ENCODE measurements around the gene NCAN.

Gene NCAN

GRCh38 chr19:19257836-19258588 is 46.3 kb downstream of the NCAN start:
- no peak overlapping the region for H3K4me3 Mint-ChIP-seq
- no peak overlapping the region for H3K27ac Mint-ChIP-seq

DNA sequence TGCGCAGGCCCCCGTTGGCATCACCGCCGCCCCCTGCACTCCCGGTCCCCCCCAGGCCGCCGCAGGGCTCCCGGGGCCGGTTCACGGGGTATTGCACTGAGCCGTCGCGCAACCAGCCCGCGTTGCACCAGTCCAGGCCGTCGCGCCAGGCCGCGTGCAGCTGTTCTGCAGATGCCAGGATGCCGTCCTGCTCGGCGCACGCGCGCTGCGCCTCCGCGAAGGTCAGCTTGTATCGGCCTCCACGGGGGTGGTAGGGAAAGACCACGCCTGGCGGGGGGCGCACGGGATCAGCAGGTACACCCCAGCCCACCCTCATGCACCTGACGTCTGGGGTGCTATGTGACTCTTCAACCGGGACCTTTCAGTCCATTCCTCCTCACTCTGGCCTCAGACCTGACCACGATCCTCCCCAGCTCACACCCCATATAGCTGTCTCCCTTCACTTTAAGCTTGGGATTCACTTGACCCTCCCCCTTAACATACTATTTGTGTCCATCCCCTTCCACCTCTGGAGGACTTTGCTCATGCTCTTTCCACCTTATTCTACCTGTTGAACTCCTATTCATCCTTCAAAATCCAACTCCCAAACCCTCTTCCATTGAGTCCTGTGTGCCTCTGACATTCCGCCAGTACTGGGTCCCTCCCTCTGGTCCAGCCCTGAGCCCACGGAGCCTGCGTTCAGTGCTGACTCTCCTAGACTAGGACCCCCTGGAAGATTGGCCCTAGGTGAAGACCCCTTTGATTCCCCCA is 47.0 kb downstream of the NCAN start:
- H3K4me1 Mint-ChIP-seq (ENCODE audit: low read depth) = peaks cover 12% of the 10 kb centered on the region
- no peaks in the 10 kb centered on the region for H3K9me3 Mint-ChIP-seq
- H3K4me3 Mint-ChIP-seq = no peak overlapping the region
- H3K27ac Mint-ChIP-seq = no peak overlapping the region
- H3K36me3 Mint-ChIP-seq (ENCODE audit: low read depth) = no peaks in the 10 kb centered on the region
- H3K27me3 Mint-ChIP-seq = peaks cover 54% of the 10 kb centered on the region

More at GRCh38 chr19:19257836-19258588, 46.3 kb downstream of the NCAN start:
- Mint-ChIP-seq H3K36me3 (ENCODE audit: low read depth) (no peaks in the 10 kb centered on the region), H3K27me3 (peaks cover 51% of the 10 kb centered on the region), H3K9me3 (no peaks in the 10 kb centered on the region), H3K4me1 (ENCODE audit: low read depth) (peaks cover 12% of the 10 kb centered on the region)

GRCh38 chr19:19259741-19260140 is 48.0 kb downstream of the NCAN start:
- no peaks in the 10 kb centered on the region for H3K36me3 Mint-ChIP-seq (ENCODE audit: low read depth)
- H3K4me1 Mint-ChIP-seq (ENCODE audit: low read depth) = peaks cover 12% of the 10 kb centered on the region
- H3K27ac Mint-ChIP-seq = no peak overlapping the region
- H3K9me3 Mint-ChIP-seq = no peaks in the 10 kb centered on the region
- H3K4me3 Mint-ChIP-seq = no peak overlapping the region
- H3K27me3 Mint-ChIP-seq = peaks cover 52% of the 10 kb centered on the region

DNA sequence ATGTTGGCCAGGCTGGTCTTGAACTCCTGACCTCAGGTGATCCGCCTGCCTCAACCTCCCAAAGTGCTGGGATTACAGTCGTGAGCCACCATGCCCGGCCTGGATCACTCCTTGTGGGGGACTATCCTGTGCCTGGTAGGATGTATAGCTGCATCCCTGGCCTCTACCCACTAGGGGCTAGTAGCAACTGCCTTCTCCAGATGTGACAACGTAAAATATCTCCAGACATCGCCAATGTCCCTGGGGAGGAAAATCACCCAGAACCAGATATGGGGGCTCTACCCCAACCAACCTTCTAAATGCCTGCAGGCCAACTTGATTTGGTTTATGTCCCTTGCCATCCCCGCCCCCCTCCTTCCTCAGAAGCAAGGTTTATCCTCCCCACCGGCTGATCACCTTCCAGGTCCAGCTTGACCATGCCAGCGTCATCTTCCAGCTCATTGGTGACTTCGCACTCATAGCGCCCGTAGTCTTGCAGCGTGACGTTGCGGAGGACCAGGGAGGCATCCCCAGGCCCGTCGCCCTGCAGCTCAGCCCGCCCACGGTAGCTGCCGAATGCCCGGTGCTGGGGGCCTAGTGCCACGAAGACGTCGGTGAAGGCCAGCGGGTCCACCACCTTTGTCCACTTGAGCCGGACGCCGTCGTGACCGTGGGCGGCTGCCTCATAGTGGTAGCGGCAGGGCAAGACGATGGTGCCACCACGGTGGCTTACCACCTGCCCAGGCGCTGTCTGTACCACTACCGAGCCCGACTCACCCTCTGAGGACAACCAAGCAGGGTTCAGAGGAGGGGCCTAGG is 48.9 kb downstream of the NCAN start:
- Mint-ChIP-seq H3K4me3 (no peak overlapping the region), H3K4me1 (ENCODE audit: low read depth) (peaks cover 12% of the 10 kb centered on the region), H3K9me3 (no peaks in the 10 kb centered on the region), H3K36me3 (ENCODE audit: low read depth) (no peaks in the 10 kb centered on the region), H3K27ac (no peak overlapping the region), H3K27me3 (peaks cover 47% of the 10 kb centered on the region)

DNA sequence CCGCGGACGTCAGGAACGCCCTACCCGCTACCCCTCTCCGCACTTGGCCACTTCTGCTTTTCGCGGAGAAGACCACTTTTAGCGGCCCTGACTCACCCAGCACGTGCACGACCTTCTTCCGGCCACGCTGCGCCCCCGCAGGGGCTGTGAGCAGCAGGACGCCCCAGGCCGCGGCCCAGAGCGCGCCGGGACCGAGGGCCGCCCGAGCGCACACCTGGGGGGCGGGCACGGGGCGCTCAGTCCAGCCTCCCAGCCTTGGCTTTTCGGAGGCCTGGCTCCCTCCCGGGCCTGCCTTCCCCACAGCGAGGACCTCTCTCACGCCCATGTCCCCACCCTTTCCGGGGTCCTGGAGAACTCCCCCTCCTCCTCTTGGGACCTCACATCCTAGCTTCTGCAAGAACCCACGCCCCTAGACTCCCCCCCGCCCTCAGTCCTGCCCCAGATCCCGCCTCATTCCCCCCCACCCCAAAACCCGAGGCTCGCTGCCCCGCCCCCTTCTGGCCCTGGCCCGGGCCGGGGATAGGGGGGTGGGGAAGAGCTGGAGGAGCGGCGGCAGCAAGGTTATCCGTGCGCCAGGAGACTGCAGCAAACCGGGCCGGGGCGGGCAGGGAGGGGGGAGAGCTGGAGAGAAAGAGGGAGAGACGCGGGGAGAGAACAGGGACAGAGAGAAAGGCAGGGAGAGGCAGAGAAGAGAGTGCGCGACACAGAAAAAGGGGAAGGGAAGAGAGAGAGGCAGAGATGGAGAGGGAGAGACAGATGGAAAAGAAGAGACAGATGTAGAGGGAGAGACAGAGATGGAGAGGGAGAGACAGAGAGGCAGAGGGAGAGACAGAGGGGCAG is 49.8 kb downstream of the NCAN start:
- H3K27ac Mint-ChIP-seq = no peak overlapping the region
- peaks cover 12% of the 10 kb centered on the region for H3K4me1 Mint-ChIP-seq (ENCODE audit: low read depth)
- H3K4me3 Mint-ChIP-seq = no peak overlapping the region
- H3K27me3 Mint-ChIP-seq = peaks cover 41% of the 10 kb centered on the region
- H3K36me3 Mint-ChIP-seq (ENCODE audit: low read depth) = no peaks in the 10 kb centered on the region
- no peaks in the 10 kb centered on the region for H3K9me3 Mint-ChIP-seq

DNA sequence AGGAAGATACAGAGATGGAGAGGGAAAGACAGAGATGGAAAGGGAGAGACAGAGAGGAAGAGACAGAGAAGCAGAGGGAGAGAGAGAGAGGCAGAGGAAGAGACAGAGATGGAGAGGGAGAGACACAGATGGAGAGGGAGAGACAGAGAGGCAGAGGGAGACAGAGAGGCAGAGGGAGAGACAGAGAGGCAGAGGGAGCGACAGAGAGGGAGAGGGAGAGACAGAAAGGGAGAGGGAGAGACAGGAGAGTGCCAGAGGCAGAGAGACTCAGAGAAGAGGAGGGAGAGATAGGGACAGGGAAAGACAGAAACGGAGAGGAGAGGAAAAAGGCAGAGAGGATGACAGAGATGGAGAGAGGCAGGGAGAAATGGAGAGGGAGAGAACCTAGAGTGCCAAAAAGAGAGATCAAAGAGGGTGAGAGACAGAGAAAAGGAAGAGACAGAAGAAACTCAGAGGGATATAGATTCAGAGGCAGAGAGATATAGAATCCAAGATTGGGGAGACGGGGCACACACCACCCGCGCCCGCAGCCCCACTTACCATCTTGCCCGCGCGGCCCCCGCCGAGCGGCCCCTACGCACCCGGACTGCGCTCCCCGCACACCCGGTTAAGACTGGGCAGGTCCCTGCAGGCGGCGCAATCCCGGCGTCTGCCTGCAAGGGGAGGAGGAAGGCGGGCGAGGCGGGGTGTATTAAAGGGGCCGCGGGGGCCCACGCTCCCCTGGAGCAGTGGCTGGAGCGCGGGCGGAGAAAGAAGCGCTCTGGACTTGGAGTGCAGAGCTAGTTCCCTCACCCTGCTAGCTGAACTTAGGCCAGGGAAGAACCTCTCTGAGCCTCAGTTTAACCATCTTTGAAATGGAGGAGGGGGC is 50.7 kb downstream of the NCAN start:
- Mint-ChIP-seq H3K27me3 (peaks cover 33% of the 10 kb centered on the region), H3K4me1 (ENCODE audit: low read depth) (peaks cover 12% of the 10 kb centered on the region), H3K27ac (no peak overlapping the region), H3K9me3 (no peaks in the 10 kb centered on the region), H3K4me3 (no peak overlapping the region), H3K36me3 (ENCODE audit: low read depth) (no peaks in the 10 kb centered on the region)

DNA sequence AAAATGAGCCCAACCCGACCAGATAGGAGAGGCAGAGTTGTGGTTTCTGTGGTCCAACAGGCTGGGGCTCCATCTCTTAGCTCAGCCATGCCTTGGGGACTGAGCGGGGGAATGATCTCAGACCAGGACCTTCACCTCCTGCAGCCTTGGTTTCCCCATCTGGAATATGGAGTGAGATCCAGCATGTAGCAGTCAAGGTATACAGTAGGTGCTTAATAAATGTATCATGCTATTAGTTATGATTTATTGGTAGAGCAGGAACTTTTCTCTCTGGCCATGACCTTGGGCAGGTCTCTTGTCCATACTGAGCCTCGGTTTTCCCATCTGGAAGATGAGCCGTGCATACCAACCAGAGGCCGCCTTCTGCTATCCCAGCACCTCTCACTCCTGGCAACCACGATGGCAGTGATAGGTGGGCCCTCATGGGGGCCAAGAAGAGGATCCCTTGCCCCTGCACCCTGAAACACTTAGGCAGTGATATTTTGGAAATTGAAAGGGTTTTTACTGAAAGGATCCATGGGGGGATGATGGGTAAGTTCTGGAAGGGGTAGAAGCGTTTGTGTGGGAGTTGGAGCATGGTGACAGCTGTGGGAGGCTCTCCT is 52.2 kb downstream of the NCAN start:
- no peaks in the 10 kb centered on the region for H3K36me3 Mint-ChIP-seq (ENCODE audit: low read depth)
- peaks cover 30% of the 10 kb centered on the region for H3K27me3 Mint-ChIP-seq
- no peak overlapping the region for H3K27ac Mint-ChIP-seq
- H3K4me3 Mint-ChIP-seq = no peak overlapping the region
- no peaks in the 10 kb centered on the region for H3K9me3 Mint-ChIP-seq
- peaks cover 12% of the 10 kb centered on the region for H3K4me1 Mint-ChIP-seq (ENCODE audit: low read depth)

- Mint-ChIP-seq H3K4me3 (no peak overlapping the region), H3K4me1 (ENCODE audit: low read depth) (no peaks in the 10 kb centered on the region), H3K27ac (no peak overlapping the region), H3K27me3 (peaks cover 24% of the 10 kb centered on the region), H3K9me3 (no peaks in the 10 kb centered on the region), H3K36me3 (ENCODE audit: low read depth) (no peaks in the 10 kb centered on the region)
These were observed 55.5 kb downstream of the NCAN start for GRCh38 chr19:19267305-19267704.

DNA sequence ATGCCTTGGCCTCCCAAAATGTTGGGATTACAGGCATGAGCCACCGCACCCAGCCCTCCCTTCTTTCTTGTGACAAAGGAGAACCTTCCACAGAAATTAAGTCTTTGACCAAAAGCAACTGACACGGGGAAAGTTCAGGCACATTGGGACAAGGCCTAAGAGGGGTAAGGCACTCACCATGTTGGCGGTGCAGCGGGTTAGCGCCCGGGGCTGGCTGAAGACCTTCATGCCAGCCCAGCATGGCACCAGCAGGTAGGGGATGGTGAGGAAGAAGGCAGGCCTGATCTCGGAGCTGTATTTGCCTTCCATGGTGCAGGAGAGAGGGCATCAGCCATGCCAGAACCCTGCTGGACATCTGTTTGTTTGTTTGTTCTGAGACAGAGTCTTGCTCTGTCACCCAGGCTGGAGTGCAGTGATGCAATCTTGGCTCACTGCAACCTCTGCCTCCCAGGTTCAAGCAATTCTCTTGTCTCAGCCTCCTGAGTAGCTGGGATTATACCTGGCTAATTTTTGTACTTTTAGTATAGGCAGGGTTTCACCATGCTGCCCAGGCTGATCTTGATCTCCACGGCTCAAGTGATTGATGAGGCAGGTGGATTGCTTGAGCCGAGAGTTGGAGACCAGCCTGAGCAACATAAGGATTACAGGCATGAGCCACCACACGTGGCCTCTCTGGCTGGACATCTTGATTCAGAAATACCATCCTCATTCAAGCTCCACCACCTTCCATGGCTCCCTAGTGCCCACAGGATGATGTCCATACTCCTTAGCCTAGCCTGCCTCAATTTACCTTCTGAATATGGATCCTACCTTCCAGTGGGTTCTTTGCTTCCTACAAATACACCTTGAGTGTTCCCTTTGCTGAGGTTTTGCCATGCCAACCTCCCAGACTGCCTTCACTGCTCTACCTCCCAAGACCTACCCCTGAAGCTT is 57.0 kb downstream of the NCAN start:
- Mint-ChIP-seq H3K4me1 (ENCODE audit: low read depth) (no peaks in the 10 kb centered on the region), H3K27ac (no peak overlapping the region), H3K27me3 (peaks cover 21% of the 10 kb centered on the region), H3K9me3 (no peaks in the 10 kb centered on the region), H3K4me3 (no peak overlapping the region), H3K36me3 (ENCODE audit: low read depth) (no peaks in the 10 kb centered on the region)

DNA sequence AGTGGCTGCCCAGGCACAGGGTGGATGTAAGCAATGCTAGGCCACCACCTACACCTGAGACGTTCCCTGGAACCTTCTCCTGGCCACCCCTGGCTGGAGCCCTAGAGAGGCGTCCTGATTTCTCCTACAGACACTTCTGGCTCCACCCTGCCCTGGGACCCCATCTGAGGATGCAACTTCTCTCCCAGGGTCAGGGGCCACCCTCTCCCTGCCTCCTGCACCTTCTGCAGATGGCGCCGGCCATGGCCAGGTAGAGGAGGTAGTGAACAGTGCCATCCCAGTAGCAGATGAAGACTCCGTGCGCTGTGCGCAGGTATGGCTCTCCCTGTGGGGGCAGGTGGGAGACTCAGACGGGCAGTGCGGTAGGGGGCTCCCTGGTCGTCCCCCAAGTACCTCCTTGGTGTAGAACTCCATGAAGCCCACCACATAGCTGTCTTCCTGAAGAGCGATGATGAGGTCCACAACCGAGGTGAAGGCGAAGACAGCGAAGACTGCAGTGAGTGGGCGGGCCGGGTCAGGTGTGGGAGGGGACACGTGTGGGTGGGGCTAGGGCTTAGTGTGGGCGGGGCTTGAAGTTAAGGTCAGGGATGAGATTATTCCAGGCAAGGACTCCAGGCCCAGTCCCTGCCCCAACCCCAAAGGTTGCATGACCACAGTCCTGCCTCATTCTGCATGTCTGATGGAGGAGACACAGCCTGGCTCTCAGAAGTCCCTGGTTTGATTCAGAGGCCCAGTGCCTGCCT is 58.4 kb downstream of the NCAN start:
- no peaks in the 10 kb centered on the region for H3K4me1 Mint-ChIP-seq (ENCODE audit: low read depth)
- H3K4me3 Mint-ChIP-seq = no peak overlapping the region
- peaks cover 27% of the 10 kb centered on the region for H3K27me3 Mint-ChIP-seq
- H3K9me3 Mint-ChIP-seq = no peaks in the 10 kb centered on the region
- H3K27ac Mint-ChIP-seq = no peak overlapping the region
- no peaks in the 10 kb centered on the region for H3K36me3 Mint-ChIP-seq (ENCODE audit: low read depth)

- no peak overlapping the region for H3K27ac Mint-ChIP-seq
- H3K27me3 Mint-ChIP-seq = peaks cover 27% of the 10 kb centered on the region
- H3K36me3 Mint-ChIP-seq (ENCODE audit: low read depth) = no peaks in the 10 kb centered on the region
- no peak overlapping the region for H3K4me3 Mint-ChIP-seq
- no peaks in the 10 kb centered on the region for H3K9me3 Mint-ChIP-seq
- no peaks in the 10 kb centered on the region for H3K4me1 Mint-ChIP-seq (ENCODE audit: low read depth)
These were observed 59.2 kb downstream of the NCAN start for GRCh38 chr19:19270749-19271571.
